Hematopoietic multipotent progenitor cell treated with erythropoietin and hydrocortisone succinate and interleukin-3 and kit ligand, for 17 days (in vitro differentiated cells): ENCODE results near the gene ZNF385C.

Experiments used
- DNase-seq: peaks from one replicate; pipeline ENCODE4 v3.0.0-alpha.2; 2015; ENCODE audit warnings: low spot score

The ZNF385C gene

DNA sequence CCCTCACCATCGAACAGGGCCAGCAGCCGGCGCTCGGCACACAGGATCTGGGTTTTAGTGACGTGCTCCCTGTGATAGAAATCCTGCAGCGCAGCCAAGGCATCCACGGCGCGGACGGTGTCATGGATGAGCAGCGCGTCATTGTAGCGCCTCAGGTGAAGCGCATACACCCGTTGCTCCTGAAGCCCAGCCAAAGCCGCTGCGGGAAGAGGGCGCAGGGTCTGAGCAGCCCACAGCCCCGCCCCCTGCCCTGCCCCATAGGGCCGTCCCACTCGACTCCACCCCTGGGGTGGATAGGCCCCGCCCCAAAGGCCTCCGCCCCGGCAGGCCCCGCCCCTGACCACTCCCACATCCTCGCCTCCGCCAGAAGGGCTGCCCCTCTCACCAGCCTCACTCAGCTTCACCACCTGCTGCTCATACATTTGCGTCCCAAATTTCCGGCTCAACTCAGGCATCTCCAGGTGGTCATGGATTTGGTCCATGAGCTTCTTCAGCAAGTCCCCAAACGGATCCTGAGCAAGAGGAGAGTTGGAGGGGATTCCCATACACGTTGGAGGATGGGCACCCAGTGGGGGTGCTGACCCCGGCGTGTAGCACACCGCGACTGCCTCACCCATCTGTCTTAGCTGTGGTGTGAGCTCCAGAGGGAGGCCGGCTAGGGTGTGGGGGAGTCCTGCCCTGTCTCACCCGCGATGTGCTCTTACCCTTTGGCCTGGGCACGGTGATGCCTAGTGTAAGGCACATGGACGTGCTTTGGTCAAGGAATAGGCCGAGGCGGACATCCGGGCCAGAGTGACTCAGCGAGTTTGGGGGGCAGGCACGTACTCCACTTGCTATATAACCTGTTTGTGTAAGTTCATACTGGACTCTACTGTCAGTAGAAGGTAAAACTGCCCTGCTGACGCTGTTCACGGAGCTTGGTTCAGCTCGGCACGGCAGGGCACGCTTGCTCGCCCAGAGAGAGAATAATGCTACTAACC, 9.6 kb upstream of the ZNF385C start:
- DNase-seq: peak; percentile 82

DNA sequence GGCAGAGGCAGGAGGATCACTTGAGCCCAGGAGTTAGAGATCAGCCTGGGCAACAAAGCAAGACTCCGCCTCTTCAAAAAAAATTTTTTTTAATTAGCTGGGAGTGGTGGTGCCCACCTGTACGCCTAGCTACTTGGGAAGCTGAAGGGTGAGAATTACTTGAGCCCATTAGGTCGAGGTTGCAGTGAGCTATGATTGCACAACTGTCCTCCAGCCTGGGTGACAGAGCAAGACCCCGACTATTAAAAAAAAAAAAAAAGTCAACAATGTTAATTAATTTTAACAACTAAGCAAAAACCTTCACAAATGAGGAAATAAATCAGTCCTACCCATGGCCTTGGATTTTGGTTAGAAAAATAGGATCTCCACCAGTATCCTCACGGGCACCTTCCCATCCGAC, 8.9 kb upstream of the ZNF385C start:
- no peak for DNase-seq

DNA sequence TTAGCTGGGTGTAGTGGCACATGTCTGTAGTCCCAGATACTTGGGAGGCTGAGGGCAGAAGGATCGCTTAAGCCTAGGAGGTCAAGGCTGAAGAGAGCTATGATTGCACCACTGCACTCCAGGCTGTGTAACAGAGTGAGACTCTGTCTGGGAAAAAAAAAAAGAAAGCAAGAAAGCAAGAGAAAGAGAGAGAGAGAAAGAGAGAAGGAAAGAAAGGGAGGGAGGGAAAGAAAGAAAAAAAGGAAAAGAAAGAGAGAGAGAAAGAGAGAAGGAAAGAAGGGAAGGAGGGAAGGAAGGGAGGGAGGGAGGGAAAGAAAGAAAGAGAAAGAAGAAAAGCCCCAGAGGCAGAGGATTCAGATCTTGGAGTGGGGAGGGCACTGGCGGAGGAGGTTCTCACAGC, 7.7 kb upstream of the ZNF385C start:
- no peak for DNase-seq

DNA sequence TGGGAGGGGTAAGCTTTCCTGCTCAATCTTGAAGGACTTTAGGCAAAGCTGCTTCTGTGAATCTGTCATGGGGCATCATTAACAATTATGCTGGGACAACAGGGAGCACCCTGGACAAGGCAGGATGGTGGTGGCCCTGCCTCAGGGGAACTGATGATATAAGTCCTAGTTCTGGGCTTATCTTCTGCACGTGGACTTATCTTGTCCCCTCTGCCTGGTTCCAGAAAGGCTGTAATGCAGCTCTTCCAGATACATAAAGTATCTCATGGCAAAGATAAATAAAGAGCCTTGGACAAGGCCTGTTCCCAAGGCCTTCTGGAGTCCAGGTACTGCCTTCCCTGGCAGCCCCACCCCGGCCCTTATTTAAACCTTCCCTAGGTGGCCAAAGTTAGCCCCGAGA, 6.0 kb upstream of the ZNF385C start:
- no peak for DNase-seq

DNA sequence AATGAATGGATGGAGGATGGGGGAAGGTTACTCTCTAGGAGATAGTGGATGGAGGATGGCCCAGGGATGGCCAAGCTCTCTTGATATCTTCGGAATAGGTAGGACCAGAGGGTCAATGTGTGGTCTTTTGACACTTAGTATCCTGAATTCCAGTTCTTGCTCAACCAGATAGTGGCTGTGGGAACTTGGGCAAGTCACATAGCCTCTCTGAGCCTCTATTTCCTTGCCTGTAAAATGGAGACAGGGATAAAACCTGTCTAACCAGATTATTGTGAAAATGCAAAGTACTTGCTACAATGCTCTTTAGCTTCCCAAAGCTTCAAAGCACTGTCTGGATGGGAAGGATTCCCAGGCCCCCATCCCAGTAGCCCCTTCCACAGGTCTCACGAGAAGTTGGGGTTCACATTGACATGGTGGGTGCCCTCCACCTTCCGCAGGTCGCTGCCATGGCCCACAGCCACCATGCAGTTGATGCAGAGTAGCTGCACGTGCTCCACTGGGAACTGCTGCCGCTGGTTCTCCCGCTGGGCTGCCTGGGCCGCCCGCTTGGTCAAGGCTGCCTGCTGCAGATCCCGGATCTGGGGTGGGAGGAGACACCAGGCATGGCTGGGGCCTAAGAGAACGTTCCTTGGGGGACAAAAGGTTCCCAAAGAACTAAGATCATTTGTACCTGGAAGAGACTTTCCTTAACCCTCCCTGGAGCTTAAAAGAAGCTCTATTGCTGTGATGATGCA, 5.1 kb upstream of the ZNF385C start:
- no peak for DNase-seq

GRCh38 chr17:42101513-42102292, 3.4 kb upstream of the ZNF385C start:
- DNase-seq: peak; percentile 69

DNA sequence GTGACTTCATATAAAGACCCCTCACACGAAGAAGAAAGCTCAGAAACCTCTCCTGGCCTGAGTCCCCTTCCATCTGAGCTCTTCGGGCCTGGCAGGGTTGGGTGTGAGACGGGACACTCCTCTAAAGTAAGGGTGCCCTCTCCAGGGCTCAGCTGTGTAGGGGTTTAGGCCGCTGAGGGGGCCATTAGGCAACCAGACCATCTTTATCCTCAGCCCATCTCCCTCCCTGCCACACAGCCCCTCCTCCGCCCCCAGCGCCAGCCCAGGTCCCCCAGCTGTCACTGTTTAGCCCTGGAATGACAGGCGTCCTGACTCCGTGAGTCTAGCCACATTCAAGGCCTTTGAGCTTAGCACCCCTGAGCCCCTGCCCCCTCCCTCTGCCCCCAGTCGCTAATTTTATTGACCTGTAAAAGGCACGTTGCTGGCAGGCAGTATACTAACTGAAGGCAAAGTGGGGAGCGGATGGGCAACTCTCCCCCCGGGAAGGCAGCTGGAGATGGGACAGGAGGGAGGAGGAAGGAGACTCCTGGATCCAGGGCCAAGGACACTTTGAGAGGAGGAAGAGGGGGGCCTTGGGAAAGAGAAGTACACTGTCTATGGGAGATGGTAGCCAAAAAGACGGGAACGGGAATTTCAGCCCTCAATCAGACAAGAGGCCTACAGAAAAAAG, 592 bp upstream of the ZNF385C start:
- no peak for DNase-seq

DNA sequence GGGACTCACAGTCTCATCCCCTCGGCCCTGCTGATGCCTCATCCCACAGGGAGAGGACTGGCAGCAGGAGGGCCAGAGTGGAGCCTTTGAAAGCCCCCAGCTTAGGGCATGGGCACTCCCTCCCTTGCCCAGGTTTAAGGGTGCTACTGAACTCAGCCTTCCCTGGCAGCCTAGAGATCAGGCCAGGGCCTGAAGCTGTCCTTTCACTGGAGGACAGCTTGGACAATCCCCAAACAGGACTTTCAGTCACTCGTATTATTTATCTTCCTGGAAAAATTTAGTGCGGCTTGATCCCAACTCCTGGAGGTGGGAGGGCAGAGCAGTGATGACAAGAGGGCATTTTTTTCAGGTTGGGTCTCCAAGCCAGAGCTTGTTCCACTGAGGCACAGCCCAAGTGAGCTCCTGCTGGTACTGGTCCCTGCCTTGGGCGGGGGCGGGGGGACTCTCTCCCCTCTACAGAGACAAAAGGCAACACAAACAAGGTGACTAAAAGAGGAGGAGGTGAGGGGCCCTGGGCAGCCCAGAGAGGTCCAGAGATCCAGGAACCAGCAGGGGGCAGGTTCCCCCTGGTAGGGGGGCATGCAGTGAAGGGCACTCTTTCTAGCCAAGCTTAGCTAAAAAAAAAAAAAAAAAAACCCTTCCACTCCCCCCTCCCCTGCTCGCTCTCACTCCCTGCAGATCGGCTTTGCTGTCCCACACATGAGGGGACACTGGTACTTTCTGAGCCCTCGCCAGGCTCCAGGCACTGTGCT, 1.7 kb downstream of the ZNF385C start:
- no peak for DNase-seq

GRCh38 chr17:42094375-42095069, 3.8 kb downstream of the ZNF385C start:
- no peak for DNase-seq

- DNase-seq: no peak
These were observed 5.3 kb downstream of the ZNF385C start for GRCh38 chr17:42092939-42093338.

- no peak for DNase-seq
These were observed 7.1 kb downstream of the ZNF385C start for GRCh38 chr17:42090964-42091790.

- no peak for DNase-seq
These were observed 9.5 kb downstream of the ZNF385C start for GRCh38 chr17:42088736-42089135.

- no peak for DNase-seq
These were observed 10.3 kb downstream of the ZNF385C start for GRCh38 chr17:42087736-42088705.

DNA sequence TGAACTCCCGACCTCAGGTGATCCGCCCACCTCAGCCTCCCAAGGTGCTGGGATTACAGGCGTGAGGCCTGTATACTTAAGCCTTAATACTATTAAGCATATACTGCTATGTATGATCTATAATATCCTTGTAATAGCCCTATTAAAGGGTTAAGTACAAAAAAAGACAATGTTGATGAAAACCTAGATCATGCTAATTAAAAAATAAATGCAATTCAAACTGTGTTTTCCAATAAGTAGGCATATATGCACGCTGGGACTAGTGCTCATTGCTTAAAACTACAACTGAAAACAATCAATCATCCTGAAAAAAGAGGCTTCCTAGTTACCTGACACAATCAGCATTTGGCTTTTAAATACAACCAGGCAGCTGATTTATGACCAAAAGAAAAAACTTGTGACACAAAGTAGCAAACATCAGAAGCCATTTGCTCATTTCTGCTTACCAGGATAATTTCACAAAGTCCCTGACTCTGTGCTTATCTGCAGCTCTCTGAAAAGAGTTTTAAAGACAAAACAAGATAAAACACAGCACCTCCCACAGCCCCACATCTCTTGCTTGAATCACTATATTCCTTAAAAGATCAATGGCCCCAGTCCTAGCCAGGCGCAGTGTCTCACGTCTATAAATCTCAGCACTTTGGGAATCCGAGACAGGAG, 11.1 kb downstream of the ZNF385C start:
- DNase-seq: no peak

- DNase-seq: no peak
These were observed 16.6 kb downstream of the ZNF385C start for GRCh38 chr17:42081516-42082129.

GRCh38 chr17:42079541-42079940, 18.7 kb downstream of the ZNF385C start:
- DNase-seq: no peak

GRCh38 chr17:42078396-42079043, 19.8 kb downstream of the ZNF385C start:
- no peak for DNase-seq
